Adipose tissue (tissue), 3 donors: ENCODE results near the gene EBF3. TPM values are rescaled to one million over a fixed set of nuclear protein-coding genes. Genes with fewer than 3 reads are reported as not detected.

Source experiments
- H3K27ac ChIP-seq: one replicate; pipeline ENCODE4 v1.5.1; 2013; ENCODE audit warnings: low read depth, low read length
- WGBS, 3 donors: extraction: QIAGEN DNeasy Blood & Tissue Kit; methylation state at CpG; one replicate each; pipeline ENCODE4 v1.1.7; 2013; 5-methylcytosine and 5-hydroxymethylcytosine counted together
- polyA plus RNA-seq, 3 donors: library from polyadenylated mRNA; stranded (reverse); fragments of 200-250 nt; gene quantifications; one replicate each; pipeline ENCODE4 v1.2.3, GENCODE V29; 2013
- donor health status: healthy with polysubstance abuse.
- donor health status: Bipolar disorder and iron deficiency.
- donor health status: healthy.

EBF3 gene
- polyA plus RNA-seq, 3 donors: 1.8 to 33.5 (median 12.6) TPM

- WGBS, 3 donors: 6 to 10% (median 6%) methylated on average over 18 of the region's 18 CpGs
- no peak overlapping the region for H3K27ac ChIP-seq
These were observed 1.8 kb downstream of the EBF3 start for GRCh38 chr10:129962031-129962871.

GRCh38 chr10:129961157-129961701 is 2.8 kb downstream of the EBF3 start:
- 7 to 14% (median 13%) methylated on average over 7 of the region's 7 CpGs for WGBS, 3 donors
- no peak overlapping the region for H3K27ac ChIP-seq

- no peak overlapping the region for H3K27ac ChIP-seq
- 10 to 17% (median 11%) methylated on average over 14 of the region's 14 CpGs for WGBS, 3 donors
These were observed 3.5 kb downstream of the EBF3 start for GRCh38 chr10:129960481-129961156.

- WGBS, 3 donors: 8 to 14% (median 13%) methylated on average over 76 to 83 of the region's 83 CpGs
- no peak overlapping the region for H3K27ac ChIP-seq
These were observed 4.3 kb downstream of the EBF3 start for GRCh38 chr10:129959544-129960480.

GRCh38 chr10:129958629-129959543 is 5.2 kb downstream of the EBF3 start:
- H3K27ac ChIP-seq: no peak overlapping the region
- 9 to 18% (median 9%) methylated on average over 77 to 103 of the region's 103 CpGs for WGBS, 3 donors

GRCh38 chr10:129958148-129958628 is 5.9 kb downstream of the EBF3 start:
- 16 to 24% (median 19%) methylated on average over 16 of the region's 16 CpGs for WGBS, 3 donors
- H3K27ac ChIP-seq: no peak overlapping the region

GRCh38 chr10:129956876-129957673 is 7.0 kb downstream of the EBF3 start:
- H3K27ac ChIP-seq: no peak overlapping the region
- WGBS, 3 donors: 19 to 30% (median 21%) methylated on average over 18 of the region's 18 CpGs

GRCh38 chr10:129956286-129956670 is 7.8 kb downstream of the EBF3 start:
- 19 to 49% (median 35%) methylated on average over 9 of the region's 9 CpGs for WGBS, 3 donors
- no peak overlapping the region for H3K27ac ChIP-seq

- 19 to 51% (median 37%) methylated on average over 6 of the region's 6 CpGs for WGBS, 3 donors
- no peak overlapping the region for H3K27ac ChIP-seq
These were observed 8.3 kb downstream of the EBF3 start for GRCh38 chr10:129955601-129956285.

- H3K27ac ChIP-seq: no peak overlapping the region
- 45 to 56% (median 47%) methylated on average over 11 of the region's 11 CpGs for WGBS, 3 donors
These were observed 9.4 kb downstream of the EBF3 start for GRCh38 chr10:129954492-129955315.

GRCh38 chr10:129953119-129954051 is 10.7 kb downstream of the EBF3 start:
- 43 to 73% (median 64%) methylated on average over 22 of the region's 22 CpGs for WGBS, 3 donors
- no peak overlapping the region for H3K27ac ChIP-seq

- H3K27ac ChIP-seq: no peak overlapping the region
- 55 to 67% (median 57%) methylated on average over 13 of the region's 13 CpGs for WGBS, 3 donors
These were observed 11.5 kb downstream of the EBF3 start for GRCh38 chr10:129952378-129953118.

- WGBS, 3 donors: 91 to 99% (median 91%) methylated on average over 4 of the region's 4 CpGs
- no peak overlapping the region for H3K27ac ChIP-seq
These were observed 12.2 kb downstream of the EBF3 start for GRCh38 chr10:129951970-129952265.
